GM20000 (cell line): ENCODE data around the gene MAMDC2.

ENCODE experiments used
- DNase-seq: peaks from one replicate; pipeline ENCODE4 v3.0.0; 2012; ENCODE audit warnings: low spot score
- TF ChIP-seq, protein P1 (sequence below): IDR thresholded peaks from 2 replicates; pipeline ENCODE4 v1.5.1; 2012; ENCODE audit warnings: mild to moderate bottlenecking, control low read depth; ENCODE audit errors: extremely low read depth, missing control alignments

The MAMDC2 gene

DNA sequence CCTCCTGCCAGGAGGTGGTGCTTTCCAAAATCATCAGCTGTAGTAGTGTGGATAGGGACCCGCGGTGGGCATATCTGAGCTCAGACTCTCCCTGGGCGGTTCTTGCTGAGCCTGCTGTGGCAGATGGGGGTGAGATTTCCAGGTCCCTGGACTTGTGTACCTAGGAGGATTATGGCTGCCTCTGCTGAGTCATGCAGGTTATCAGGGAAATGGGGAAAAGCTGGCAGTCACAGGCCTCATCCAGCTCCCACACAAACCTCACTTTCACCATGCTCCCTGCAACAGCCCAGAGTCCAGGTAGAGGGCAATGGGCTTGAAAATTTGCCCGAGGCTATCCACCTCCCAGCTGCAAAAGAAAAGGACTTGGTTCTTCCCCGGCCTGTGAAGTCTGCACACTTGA, 23.4 kb upstream of the MAMDC2 start:
- TF ChIP-seq, protein P1, sequence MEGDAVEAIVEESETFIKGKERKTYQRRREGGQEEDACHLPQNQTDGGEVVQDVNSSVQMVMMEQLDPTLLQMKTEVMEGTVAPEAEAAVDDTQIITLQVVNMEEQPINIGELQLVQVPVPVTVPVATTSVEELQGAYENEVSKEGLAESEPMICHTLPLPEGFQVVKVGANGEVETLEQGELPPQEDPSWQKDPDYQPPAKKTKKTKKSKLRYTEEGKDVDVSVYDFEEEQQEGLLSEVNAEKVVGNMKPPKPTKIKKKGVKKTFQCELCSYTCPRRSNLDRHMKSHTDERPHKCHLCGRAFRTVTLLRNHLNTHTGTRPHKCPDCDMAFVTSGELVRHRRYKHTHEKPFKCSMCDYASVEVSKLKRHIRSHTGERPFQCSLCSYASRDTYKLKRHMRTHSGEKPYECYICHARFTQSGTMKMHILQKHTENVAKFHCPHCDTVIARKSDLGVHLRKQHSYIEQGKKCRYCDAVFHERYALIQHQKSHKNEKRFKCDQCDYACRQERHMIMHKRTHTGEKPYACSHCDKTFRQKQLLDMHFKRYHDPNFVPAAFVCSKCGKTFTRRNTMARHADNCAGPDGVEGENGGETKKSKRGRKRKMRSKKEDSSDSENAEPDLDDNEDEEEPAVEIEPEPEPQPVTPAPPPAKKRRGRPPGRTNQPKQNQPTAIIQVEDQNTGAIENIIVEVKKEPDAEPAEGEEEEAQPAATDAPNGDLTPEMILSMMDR: no peak
- DNase-seq: no peak

DNA sequence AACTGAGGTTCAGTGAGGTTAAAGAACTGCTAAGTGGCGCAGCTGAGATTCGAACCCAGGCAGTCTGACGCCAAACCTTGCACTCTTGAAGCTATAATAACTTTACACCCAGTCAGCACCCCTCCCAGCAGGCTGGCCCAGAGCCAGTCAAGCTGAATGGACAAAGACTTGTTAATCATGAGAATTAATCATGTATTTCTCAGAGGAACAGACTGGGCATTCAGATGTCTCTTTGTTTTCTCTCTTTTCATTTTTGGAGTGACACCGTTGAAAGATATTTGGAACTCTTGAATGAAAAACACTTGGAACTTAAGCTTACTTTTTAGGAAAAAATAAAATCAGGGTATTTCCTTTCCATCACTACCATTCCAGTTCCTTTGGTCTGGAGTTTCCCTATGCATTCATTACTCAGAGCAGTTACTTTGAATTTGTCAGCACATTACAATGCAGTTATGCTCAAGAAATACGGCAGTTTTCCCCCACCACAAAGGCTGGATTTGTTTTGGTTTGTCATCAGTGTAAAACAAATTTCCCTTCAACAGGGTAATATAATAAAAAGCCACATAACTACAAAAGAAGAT, 22.6 kb upstream of the MAMDC2 start:
- no peak for DNase-seq
- TF ChIP-seq, protein P1: no peak

DNA sequence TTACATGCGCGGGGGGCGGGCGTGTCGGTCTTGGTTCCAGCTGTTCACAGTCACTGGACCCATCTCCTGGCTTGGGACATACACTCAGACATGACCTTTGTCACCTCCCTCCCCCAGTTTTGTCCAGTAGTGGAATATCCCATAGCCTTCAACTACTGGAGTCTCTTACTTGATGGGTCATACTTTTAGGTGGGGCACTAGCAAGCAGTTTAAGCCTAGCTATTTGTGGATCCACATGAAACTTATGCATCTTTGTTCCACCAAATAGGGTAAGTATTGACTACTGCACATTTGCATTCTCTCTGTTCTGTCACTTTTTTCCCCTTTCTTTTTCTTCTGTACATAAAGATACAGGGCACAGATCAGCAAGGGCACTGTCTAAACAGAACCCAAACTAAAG, 15.4 kb upstream of the MAMDC2 start:
- TF ChIP-seq, protein P1: no peak

DNA sequence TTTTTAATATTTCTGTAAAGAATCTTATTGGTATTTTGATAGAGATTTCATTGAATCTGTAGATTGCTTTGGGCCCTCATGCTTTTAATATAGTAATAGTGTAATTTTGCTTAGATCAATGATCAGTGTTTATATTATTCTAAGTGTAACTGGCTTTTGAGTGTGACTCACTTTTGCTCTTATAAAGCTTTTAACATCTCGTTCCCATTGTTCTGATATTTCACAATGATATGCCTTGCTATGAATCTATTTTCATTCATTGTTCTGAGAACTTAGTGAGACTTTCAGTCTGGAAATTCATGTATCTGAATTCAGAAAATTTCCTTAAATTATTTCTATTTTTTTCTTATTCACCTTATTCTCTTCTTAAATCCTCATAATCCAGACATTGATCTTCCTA, 13.5 kb upstream of the MAMDC2 start:
- no peak for DNase-seq
- TF ChIP-seq, protein P1: no peak

More for the DNA sequence above, 15.4 kb upstream of the MAMDC2 start:
- no peak for DNase-seq

DNA sequence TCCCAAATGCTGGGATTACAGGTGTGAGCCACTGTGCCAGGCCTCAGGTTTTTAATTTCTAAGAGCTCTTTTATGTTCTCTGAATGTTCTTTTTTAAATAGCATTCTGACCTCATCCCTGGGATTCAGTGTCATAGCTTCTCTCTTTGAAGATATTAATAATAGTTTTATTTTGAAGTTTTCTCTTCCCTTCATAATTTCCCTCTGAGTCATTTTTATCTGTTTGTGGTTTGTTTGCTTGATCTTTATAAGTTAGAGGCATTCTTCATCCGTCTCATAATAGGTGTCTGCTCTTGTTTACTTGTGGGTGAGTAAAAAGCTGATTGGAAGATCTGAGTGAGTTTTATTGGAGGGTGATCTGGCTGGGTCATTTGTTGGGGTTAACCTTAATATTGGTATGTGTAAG, 12.5 kb upstream of the MAMDC2 start:
- TF ChIP-seq, protein P1: no peak
- DNase-seq: no peak

DNA sequence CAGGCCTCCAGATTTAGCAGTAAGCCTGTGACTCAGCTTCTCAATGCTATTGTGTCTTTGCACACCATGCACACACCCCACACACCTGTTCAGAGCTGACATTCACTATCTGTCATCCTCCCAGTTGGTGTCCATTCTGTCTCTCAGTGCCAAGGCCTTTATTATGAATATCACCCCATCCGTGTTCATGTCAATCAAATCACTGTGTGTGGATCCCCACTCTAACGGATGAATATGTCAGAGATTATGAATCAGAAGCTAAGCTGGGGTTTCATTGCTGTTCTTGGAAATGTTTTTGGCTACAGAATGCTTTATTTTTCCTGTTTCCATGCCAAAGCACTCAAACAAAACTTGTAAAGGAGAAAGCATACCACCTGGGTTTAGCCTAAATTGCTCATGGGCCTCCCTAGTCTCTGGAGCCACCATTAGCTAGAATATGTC, 9.4 kb upstream of the MAMDC2 start:
- DNase-seq: no peak
- TF ChIP-seq, protein P1: no peak

DNA sequence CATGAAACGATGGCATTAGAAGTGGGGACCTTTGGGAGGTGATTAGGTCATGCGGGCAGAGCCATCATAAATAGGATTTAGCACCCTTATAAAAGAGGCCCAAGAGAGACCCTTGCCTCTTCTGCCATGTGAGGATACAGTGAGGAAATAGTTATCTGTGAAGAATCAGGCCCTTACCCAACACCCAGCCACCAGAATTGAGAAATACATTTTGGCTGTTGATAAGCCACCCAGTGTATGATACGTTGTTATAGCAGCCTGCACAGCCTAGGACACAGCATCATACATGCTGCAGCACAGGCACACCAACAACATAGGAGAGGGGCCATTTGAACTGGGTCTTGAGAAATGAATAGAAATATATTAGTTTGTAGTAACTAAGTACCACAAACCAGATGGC, 8.0 kb upstream of the MAMDC2 start:
- TF ChIP-seq, protein P1: no peak
- no peak for DNase-seq
